Lung (tissue), 12 donors: Measurements from ENCODE around the gene ARHGEF7. TPM values are rescaled to one million over a fixed set of nuclear protein-coding genes. Genes with fewer than 3 reads are reported as not detected.
"Not testable (repeated sequence)": the region's sequence is repeated elsewhere in the genome, so short reads cannot be mapped to it uniquely, and the experiment has no call there.

ENCODE experiments used
- ATAC-seq: fragments of 200-7000 bp; cut with Tn5 transposase; one replicate; pipeline ENCODE4 v1.9.1; 2020; ENCODE audit warnings: moderate number of reproducible peaks; ENCODE audit not compliant: insufficient read depth, low FRiP score
- DNase-seq, 3 donors: peaks; one replicate each; pipeline ENCODE4 v3.0.0-alpha.2; 2013 to 2017
- H3K27ac ChIP-seq, 2 donors: one replicate each; pipeline ENCODE4 v1.5.1; 2013; ENCODE audit warnings: mild to moderate bottlenecking in 2 of 2, moderate library complexity in 2 of 2, control low read depth in 1 of 2, inconsistent platforms in 1 of 2, low read depth in 1 of 2, low read length in 1 of 2
- H3K27me3 ChIP-seq, 3 donors: one replicate each; pipeline ENCODE4 v1.5.1; 2013; ENCODE audit warnings: low read length in 2 of 3; ENCODE audit not compliant: control insufficient read depth in 3 of 3, insufficient read depth in 3 of 3
- H3K36me3 ChIP-seq, 4 donors: one replicate each; pipeline ENCODE4 v1.5.1; 2013; ENCODE audit warnings: low read length in 4 of 4, mild to moderate bottlenecking in 1 of 4, moderate library complexity in 1 of 4; ENCODE audit not compliant: control insufficient read depth in 4 of 4, insufficient read depth in 4 of 4
- H3K4me1 ChIP-seq, 5 donors: one replicate each; pipeline ENCODE4 v1.5.1; 2013; ENCODE audit warnings: low read length in 5 of 5, mild to moderate bottlenecking in 2 of 5, moderate library complexity in 1 of 5; ENCODE audit not compliant: control insufficient read depth in 5 of 5, insufficient read depth in 5 of 5
- H3K4me3 ChIP-seq: one replicate; pipeline ENCODE4 v1.5.1; 2013; ENCODE audit warnings: mild to moderate bottlenecking, control low read depth, moderate library complexity
- H3K9ac ChIP-seq, 2 donors: one replicate each; pipeline ENCODE4 v1.5.1; 2013; ENCODE audit warnings: low read length in 2 of 2, control low read depth in 1 of 2; ENCODE audit not compliant: insufficient read depth in 1 of 2
- H3K9me3 ChIP-seq, 4 donors: one replicate each; pipeline ENCODE4 v1.5.1; 2013; ENCODE audit warnings: low read length in 3 of 4, mild to moderate bottlenecking in 1 of 4, moderate library complexity in 1 of 4; ENCODE audit not compliant: control insufficient read depth in 4 of 4, insufficient read depth in 3 of 4
- WGBS, 2 donors: extraction: QIAGEN DNeasy Blood & Tissue Kit; methylation state at CpG; one replicate each; pipeline ENCODE4 v1.1.7; 2013; 5-methylcytosine and 5-hydroxymethylcytosine counted together
- polyA plus RNA-seq, 2 donors: library from polyadenylated mRNA; stranded (reverse); fragments of 200-250 nt; gene quantifications; one replicate each; pipeline ENCODE4 v1.2.1, GENCODE V29; 2013
- total RNA-seq, 2 donors: library from RNA; depleted of rRNA in 1 of 2; stranded (reverse); fragments of >200 nt in 1 of 2; gene quantifications; one replicate each; pipeline ENCODE4 v1.2.1, GENCODE V29; 2014 to 2021
- TF ChIP-seq, protein P1 (sequence below): IDR thresholded peaks from 2 replicates; pipeline ENCODE4 v1.5.1; 2012; ENCODE audit warnings: mild to moderate bottlenecking; ENCODE audit errors: control extremely low read depth, extremely low read depth
- donor health status: control.
- donor health status: control.
- donor health status: Bipolar disorder and iron deficiency.
- donor health status: healthy.
- donor health status: DM: yes; HTN: yes; CAD: no.

Gene ARHGEF7
- total and polyA plus RNA-seq, 4 donors, result 20.9 to 143 (median 37.8) TPM

DNA sequence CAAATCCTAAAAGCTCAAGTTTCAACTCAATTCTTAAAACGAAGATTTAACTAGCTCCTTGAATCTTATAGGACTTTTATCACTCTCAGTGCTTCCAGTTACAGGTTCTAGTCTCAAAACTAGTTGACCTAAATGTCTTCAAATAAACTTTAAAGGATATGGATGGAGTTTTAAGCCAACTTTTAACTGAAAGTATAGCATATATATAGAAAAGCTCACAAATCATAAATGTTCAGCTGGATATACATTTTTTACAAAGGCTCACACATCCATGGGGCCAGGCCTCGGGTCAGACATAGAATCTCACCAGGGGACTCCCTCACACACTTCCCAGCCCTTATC, 47.1 kb upstream of the ARHGEF7 start:
- ATAC-seq, result no peak
- no peaks in the 10 kb centered on the region for H3K36me3 ChIP-seq
- no peak overlapping the region for H3K27ac ChIP-seq
- H3K27me3 ChIP-seq, result peaks cover 3 to 11% (median 7%) of the 10 kb centered on the region in 3 donors
- H3K9me3 ChIP-seq, result peaks cover 0 to 2% (median 1%) of the 10 kb centered on the region in 4 donors
- TF ChIP-seq, protein P1, sequence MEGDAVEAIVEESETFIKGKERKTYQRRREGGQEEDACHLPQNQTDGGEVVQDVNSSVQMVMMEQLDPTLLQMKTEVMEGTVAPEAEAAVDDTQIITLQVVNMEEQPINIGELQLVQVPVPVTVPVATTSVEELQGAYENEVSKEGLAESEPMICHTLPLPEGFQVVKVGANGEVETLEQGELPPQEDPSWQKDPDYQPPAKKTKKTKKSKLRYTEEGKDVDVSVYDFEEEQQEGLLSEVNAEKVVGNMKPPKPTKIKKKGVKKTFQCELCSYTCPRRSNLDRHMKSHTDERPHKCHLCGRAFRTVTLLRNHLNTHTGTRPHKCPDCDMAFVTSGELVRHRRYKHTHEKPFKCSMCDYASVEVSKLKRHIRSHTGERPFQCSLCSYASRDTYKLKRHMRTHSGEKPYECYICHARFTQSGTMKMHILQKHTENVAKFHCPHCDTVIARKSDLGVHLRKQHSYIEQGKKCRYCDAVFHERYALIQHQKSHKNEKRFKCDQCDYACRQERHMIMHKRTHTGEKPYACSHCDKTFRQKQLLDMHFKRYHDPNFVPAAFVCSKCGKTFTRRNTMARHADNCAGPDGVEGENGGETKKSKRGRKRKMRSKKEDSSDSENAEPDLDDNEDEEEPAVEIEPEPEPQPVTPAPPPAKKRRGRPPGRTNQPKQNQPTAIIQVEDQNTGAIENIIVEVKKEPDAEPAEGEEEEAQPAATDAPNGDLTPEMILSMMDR, result no peak
- peaks cover 0 to 7% (median 4%) of the 10 kb centered on the region in 5 donors for H3K4me1 ChIP-seq
- WGBS, 2 donors, result 13 to 16% methylated on average over 2 of the region's 2 CpGs
- H3K4me3 ChIP-seq, result no peak overlapping the region
- H3K9ac ChIP-seq, result no peak overlapping the region
- DNase-seq, result no peak

DNA sequence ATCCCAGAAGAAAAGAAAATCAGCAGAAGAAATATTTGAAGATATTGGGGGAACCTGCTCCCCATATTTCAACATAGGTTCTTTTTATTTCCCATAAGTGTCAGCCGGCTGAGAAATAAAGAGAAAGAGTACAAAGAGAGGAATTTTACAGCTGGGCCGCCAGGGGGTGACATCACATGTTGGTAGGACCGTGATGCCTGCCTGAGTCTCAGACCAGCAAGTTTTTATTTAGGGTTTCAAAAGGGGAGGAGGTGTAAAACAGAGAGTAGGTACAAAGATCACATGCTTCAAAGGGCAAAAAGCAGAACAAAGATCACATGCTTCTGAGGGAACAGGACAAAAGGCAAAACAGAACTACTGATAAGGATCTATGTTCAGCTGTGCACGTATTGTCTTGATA, 44.0 kb upstream of the ARHGEF7 start:
- H3K4me1 ChIP-seq, H3K36me3 ChIP-seq, ATAC-seq, H3K4me3 ChIP-seq, H3K27ac ChIP-seq, DNase-seq, H3K9ac ChIP-seq: not testable (repeated sequence)
- peaks cover 0 to 11% (median 7%) of the 10 kb centered on the region in 3 donors for H3K27me3 ChIP-seq
- 53 to 63% methylated on average over 4 of the region's 4 CpGs for WGBS, 2 donors
- H3K9me3 ChIP-seq, result peaks cover 0 to 14% (median 7%) of the 10 kb centered on the region in 4 donors

DNA sequence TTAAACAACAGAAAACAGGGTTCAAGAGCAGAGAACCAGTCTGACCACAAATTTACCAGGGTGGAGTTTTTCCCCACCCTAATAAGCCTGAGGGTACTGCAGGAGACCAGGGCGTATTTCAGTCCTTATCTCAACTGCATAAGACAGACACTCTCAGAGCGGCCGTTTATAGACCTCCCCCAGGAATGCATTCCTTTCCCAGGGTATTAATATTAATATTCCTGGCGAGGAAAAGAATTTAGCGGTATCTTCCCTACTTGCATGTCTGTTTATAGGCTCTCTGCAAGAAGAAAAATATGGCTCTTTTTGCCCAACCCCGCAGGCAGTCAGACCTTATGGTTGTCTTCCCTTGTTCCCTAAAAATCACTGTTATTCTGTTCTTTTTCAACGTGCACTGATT, 43.6 kb upstream of the ARHGEF7 start:
- not testable (repeated sequence) for ATAC-seq, H3K36me3 ChIP-seq, H3K4me3 ChIP-seq, H3K4me1 ChIP-seq, H3K27ac ChIP-seq, H3K9ac ChIP-seq, DNase-seq
- peaks cover 0 to 14% (median 7%) of the 10 kb centered on the region in 4 donors for H3K9me3 ChIP-seq
- WGBS, 2 donors, result 80 to 88% methylated on average over 7 of the region's 7 CpGs
- H3K27me3 ChIP-seq, result peaks cover 0 to 11% (median 7%) of the 10 kb centered on the region in 3 donors

DNA sequence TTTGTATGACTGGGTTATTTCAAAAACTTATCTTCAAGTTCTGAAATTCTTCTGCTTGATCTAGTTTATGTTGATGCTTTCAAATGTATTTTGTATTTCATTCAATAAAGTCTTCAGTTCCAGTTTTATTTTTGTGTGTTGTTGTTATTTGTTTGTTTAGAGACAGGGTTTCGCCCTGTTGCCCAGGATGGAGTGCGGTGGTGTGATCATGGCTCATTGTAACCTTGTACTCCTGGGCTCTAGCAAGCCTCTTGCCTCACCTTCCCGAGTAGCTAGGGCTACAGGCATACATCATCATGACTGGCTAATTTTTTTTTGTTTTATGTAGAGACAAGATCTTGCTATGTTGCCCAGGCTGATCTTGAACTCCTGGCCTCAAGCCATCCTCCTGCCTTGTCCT, 40.3 kb upstream of the ARHGEF7 start:
- H3K9ac ChIP-seq, result no peak overlapping the region
- no peak overlapping the region for H3K4me3 ChIP-seq
- H3K9me3 ChIP-seq, result peaks cover 0 to 14% (median 6%) of the 10 kb centered on the region in 4 donors
- ATAC-seq, result no peak
- TF ChIP-seq, protein P1, result no peak
- no peaks in the 10 kb centered on the region for H3K27me3 ChIP-seq
- WGBS, 2 donors, result 90% methylated on average over 3 of the region's 3 CpGs
- H3K27ac ChIP-seq, result no peak overlapping the region
- no peak for DNase-seq
- no peaks in the 10 kb centered on the region for H3K4me1 ChIP-seq
- H3K36me3 ChIP-seq, result no peaks in the 10 kb centered on the region
